Putamen (tissue), 1 donor: Measurements from ENCODE around the gene BEND6.
A peak's percentile ranks its signal among the peaks of the same experiment; 100 is the strongest.
"Not testable (repeated sequence)": the region's sequence is repeated elsewhere in the genome, so short reads cannot be mapped to it uniquely, and the experiment has no call there.

ENCODE experiments used
- DNase-seq: peaks from one replicate; pipeline ENCODE4 v3.0.0-alpha.2; 2016; ENCODE audit warnings: low spot score

Gene BEND6

DNA sequence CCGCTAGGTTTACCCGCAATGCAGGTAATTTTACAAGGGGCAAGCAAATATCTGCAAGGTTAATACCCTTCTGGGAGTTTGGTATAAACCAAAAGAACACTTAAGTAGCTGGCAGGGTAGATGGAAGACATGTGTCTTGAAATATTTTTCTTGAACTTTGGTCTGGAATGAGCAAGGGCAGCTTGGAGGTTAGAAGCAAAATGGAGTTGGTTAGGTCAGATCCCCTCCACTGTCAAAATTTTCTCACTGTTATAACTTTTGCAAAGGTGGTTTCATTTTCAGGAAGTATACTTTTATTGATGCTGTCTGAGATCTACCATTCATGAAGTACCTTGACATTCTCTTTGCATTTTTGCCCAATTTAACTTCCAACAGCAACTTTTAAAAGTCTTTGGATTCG, 78.3 kb downstream of the BEND6 start:
- DNase-seq = no peak

DNA sequence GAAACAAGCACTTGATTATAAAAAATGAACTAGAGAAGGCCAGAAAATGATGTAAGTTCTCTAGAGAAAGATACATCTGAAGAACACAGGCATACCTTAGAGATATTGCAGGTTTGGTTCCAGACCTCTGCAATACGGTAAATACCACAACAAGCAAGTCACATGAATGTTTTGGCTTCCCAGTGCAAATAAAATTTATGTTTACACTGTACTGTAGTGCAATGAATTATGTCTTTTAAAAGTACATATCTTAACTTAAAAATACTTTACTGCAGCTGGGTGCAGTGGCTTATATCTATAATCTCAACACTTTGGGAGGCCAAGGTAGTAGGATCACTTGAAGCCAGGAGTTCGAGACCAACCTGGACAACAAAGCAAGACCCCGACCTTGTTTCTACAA, 80.6 kb downstream of the BEND6 start:
- DNase-seq = no peak

DNA sequence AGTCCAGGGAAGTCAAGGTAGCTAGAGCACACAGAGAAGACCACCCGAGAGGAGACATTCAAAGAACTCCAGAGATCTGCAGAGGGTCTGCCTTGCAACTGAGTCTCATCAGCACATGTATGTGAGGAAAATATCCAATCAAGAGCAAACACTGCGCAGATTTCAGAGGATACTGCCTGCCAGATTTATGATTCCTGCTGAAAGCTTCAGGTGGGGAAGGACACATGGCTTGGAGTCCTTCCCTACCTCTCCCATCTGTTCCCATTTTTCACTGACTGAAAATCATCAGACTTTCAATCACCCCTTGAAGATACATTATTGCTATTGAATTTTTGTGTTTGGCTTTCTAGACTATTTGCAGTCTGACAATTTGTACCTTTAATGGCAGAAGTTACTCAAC, 84.0 kb downstream of the BEND6 start:
- DNase-seq = no peak

DNA sequence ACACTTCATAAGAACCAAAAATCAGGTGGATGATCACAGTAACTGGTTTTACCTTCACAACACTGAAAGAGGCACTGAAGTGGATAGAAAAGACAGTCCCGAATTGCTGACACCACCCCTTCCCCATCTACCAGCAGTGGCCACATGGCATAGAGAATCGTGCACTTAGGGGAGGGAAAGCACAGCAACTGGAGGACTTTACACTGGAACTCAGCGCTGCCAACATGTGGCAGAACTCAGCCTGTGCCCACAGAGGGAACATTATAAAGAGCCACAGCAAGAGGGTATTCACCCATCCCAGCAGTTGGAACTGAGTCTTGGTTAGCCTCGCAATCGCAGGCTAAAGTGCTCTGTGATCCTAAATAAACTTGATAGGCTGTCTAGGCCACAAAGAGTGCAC, 85.1 kb downstream of the BEND6 start:
- no peak for DNase-seq

DNA sequence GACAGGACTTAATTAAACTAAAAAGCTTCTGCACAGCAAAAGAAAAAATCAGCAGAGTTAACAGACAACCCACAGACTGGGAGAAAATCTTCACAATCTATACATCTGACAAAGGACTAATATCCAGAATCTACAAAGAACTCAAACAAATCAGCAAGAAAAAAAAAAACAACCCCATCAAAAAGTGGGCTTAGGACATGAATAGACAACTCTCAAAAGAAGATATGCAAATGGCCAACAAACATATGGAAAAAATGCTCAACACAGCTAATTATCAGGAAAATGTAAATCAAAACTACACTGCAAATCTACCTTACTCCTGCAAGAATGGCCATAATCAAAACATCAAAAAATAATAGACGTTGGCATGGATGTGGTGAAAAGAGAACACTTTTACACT, 89.2 kb downstream of the BEND6 start:
- DNase-seq = not testable (repeated sequence)

DNA sequence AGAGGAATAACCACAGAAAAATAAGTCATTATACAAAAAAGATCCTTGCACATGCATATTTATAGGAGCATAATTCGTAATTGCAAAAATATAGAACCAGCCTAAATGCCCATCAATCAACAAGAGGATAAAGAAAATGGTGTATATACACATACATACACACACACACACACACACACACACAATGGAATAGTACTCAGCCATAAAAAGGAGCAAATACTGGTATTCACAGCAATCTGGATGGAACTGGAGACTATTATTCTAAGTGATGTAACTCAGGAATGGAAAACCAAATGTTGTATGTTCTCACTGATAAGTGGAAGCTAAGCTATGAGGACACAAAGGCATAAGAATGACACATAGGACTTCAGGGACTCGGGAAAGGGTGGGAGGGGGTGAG, 89.7 kb downstream of the BEND6 start:
- DNase-seq = no peak

DNA sequence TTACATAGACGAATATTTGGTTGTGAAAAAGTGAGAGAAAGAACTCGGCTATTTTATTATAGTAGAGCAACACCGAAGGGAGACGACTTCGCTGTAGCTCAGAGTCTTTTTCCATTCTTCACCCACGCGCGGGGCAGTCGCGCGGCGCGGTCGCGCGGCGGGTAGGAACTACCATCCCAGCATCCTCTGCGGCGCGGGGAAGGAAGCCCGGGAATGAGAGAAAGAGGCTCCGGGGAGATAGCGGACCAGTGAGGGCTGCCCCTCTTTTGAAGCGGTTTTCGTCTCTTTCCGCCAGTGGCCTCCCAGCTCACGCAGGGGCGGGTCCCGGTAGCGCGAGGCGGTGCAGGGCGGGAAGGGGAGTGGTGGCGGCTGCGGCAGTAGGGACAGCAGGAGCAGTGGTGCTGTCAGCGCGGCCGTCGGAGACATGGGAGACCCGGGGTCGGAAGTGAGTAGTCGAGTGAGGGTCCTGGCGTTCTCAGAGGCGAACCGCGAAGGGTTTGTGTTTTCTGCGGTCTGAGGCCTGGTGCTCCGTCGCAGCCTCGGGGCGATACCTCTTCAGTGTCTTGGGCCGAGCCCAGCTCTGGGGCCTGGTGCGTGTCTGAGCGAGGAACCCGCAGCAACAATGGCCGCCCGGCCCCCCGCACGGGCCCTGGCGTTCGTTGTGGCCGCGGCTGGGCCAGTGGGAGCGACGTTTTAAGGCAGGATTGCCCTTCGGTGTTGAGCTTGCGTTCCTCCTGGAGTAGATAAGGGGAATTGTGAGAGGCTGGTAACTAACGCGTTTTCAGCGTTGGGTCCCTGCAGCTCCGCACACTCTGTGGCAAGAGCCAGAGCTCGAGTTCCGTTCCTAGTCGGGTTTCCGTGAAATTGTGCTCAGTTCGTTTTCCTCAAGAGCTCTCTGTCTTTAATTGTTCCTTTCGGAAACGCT, 91.7 kb downstream of the BEND6 start, which contains the start of gene KIAA1586:
Gene KIAA1586, plus strand, starts transcription at position 362 of the 925 bp plus-strand sequence. Its CDS starts 63 bp downstream, at position 425.
- DNase-seq = peak; percentile 95

DNA sequence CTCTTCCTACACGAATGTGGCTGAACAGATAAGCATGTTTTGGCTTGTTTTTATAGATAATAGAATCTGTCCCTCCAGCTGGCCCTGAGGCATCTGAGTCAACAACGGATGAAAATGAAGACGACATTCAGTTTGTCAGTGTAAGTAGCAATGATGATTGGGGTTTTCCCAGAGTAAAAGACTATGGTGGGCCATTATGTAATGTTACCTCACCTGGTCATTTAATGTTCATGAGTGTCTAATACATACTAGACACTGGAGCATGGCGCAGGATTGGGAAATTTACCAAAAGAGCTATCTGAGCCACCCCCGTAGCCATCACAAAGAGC, 92.3 kb downstream of the BEND6 start:
- not testable (repeated sequence) for DNase-seq

DNA sequence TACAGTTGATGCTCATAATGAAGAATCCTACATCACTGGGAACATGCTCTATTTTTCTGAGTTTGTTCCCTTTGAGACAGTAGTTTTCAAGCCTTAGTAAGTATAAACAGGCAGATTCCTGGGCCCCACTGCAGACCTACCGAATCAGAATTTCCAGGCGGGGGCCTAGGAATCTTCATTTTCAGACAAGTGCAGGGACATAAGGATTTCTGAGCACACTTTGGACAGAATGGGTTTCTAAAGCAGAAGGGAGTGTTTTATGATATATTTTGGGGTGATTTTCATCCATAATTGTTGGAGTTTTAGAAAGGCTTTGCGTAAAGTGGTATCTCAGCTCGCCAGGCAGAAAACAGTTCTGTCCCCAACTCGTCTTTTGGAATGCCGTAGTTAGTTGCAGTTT, 93.0 kb downstream of the BEND6 start:
- DNase-seq = not testable (repeated sequence)

DNA sequence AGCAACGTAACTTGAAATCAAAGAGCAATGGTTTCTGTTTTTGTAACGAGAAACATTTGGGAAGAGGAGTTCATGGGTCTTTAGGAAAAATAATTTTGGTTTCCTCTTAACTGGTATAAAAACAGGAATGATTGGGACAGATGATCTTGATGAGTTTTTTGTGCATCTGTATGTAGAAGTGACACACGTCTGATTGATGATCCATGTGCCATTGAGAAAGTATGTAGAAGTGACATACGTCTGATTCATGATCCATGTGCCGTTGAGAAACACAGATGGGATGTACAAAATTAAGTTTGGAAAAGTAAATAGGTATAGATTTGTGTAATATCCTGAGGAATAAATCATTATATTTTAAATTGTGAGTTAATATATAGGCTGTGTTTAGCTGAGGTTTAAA, 93.7 kb downstream of the BEND6 start:
- DNase-seq = no peak

DNA sequence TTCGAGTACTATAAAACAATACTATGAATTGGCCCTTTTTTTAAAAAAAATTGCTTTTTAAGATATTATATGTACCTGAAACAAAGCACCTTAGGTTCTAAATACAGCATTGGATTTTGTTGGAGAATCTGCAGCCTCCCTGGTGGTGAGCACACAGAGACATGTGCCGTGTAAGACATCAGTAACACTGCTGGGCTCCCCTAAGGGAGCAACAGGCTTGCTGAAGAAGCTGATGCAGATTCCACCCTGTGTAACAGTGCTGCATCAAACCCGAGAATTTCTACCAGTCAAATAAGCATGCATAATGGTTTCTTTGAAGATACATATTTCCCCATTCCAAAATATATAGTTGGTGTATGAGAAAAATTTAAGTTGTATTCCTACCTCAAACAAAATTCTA, 108.9 kb downstream of the BEND6 start:
- DNase-seq = no peak

DNA sequence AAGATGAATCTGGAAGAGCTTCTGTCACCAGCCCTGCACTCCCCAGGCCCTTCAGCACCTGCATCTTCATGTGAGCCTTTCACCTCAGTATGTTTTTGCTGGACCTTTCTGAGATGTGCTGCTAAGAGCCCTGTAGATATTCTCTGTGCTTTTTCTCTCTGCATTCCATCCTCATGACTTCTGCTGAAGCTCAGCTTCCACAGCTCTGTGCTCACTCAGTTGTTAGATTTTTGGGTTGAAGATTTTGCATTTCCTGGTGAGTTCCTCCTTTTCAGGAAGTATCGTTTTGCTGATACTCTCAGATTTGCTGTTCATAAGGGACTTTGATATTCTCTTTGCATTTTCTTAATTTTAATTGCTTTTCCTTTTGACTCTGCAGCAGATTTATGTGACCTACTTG, 109.9 kb downstream of the BEND6 start:
- no peak for DNase-seq

DNA sequence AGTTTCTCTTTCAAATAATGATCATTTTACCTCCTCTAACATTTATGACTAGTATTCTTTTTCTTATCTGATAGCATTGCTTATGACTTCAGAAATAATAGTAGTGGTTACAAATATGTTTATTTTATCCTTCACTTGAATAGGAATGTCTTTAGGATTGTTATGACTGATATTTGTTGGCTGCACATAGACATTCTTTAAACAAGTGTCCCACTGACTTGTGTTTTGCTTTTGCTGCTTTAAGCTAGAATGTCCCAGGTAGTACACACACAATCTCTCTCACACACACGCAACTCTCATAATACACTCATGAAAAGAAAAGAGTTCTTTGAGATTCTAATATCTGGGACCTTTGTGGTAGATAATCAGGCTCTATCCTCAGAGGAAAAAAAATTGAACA, 113.2 kb downstream of the BEND6 start:
- DNase-seq = no peak

DNA sequence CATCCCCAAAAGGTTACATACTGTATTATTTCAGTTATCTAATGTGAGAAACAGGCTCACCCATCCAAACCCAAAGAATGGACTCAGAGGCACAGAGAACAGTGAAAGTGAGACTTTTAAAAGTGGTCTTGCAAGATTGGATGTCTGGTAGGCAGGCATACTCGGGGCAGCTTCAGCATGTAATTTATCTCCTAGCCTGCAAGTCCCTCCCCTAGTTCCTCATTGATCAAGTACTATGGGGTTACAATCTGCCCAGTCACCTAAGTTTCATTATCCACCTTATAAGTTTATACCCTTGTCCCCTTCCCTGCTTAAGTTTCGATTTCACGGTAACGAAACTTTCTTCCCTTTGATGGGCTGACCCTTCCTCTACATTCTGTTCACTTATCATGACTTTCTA, 114.3 kb downstream of the BEND6 start:
- DNase-seq = no peak

DNA sequence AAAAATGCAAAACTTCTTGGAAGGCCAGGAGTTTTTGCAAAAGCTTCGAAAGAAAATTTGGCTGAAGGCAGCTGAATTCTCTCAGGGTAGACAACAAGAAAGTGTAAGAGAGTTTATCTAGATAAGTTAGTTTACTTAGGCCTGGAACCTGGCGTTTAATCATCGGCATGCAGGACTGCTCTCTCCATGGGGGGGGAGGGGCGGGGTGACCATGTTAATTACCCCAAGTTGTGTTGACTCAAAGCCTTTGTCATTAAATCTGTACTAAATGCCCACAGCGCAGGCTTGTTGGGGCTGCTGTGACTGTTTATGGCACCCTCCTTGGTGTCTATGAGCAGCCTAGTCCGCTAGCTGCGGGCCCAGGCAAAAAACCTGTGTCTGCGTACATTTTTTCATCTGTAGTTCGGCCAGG, 115.0 kb downstream of the BEND6 start:
- DNase-seq = no peak

DNA sequence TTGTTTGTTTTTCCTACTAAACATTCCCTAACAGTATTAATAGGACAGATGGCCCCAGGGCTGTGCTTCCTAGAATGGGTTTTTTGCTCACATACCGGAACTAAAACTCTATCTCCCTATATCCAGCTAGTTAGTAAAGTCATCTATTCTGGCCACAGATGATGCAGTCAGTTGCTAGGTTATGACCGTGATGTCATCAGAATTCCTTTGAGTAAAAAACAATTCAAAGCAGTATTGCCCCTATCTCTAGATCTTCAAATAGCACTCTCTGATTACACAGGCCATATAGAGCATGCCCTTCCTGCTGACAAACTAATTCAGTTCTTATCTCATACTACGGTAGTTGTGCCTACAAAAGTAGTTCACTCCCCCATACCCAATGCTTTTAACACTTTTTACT, 117.2 kb downstream of the BEND6 start:
- no peak for DNase-seq

DNA sequence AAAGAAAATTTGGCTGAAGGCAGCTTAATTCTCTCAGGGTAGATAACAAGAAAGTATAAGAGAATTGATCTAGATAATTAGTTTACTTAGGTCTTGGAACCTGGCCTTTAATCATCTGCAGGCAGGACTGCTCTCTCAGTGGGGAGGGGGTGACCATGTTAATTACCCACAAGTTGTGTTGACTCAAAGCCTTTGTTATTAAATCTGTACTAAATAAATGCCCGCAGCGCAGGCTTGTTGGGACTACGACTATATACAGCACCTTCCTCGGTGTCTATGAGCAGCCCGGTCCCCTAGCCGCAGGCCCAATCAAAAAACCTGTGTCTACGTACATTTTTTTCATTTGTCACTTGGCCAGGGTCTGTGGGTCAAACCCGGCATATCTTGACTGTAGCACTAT, 119.5 kb downstream of the BEND6 start:
- DNase-seq = no peak

DNA sequence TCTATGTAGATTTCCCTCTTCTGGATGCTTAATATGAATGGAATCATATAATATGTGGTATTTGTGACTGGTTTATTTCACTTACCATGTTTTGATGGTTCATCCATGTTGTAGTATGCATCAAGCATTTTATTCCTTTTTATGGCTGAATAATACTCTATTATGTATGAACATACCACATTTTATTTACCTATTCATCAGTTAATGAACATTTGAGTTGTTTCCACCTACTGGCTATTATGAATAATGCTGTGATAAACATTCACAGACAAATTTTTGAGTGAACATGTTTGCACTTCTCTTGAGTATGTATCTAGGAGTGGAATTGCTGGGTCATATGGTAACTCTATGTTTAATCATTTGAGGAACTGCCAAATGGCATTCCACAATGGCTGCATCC, 120.2 kb downstream of the BEND6 start:
- no peak for DNase-seq
